ENCODE results near the gene DUSP23. TPM values are rescaled to one million over a fixed set of nuclear protein-coding genes. Genes with fewer than 3 reads are reported as not detected.

DUSP23 gene
- total RNA-seq, 1 experiment from 2014 or later, result 35.8 TPM

- ChIA-PET POLR2A (no interaction called here), RAD21 (ENCODE audit: low non-redundant PET in 1 of 2, low total read pairs in 2 of 2, uncharacterized antibody in 2 of 2, unreplicated experiment in 2 of 2) (no interaction called here), CTCF (no interaction called here)
- intact Hi-C loops (cut with micrococcal nuclease), result no loop called here
- H4K20me1 ChIP-seq (ENCODE audit: insufficient read depth), result no peaks in the 10 kb centered on the region
- no peak overlapping the region for H2AFZ ChIP-seq (ENCODE audit: low read depth, low read length, poor library complexity, severe bottlenecking)
- H3K4me3 ChIP-seq (replicated peaks in 1 of 2; ENCODE audit: low read depth in 1 of 2, low read length in 2 of 2), result no peak overlapping the region
- H3K9me3 ChIP-seq (ENCODE audit: control insufficient read depth in 1 of 2, insufficient read depth in 1 of 2, low read depth in 1 of 2, low read length in 2 of 2), result no peaks in the 10 kb centered on the region
- no TSS peak for BruUV-seq (replicated peaks)
- TF ChIP-seq YY1 (IDR thresholded peaks at IDR 0.05; ENCODE audit: extremely low read depth, insufficient replicate concordance, low read depth, low read length), result no peak
- TF ChIP-seq CEBPB (IDR thresholded peaks at IDR 0.05; ENCODE audit: low read depth), result no peak
- no peak for TF ChIP-seq POLR2A (IDR thresholded peaks at IDR 0.05; ENCODE audit: borderline replicate concordance, extremely low read depth, insufficient read depth, insufficient read length)
- no peak for TF ChIP-seq ATF3 (IDR thresholded peaks at IDR 0.05)
- TF ChIP-seq FOSL1 (IDR thresholded peaks at IDR 0.05; ENCODE audit: low read depth), result no peak
- no peak for TF ChIP-seq SIN3A (IDR thresholded peaks at IDR 0.05; ENCODE audit: low read depth)
- no peak for TF ChIP-seq TCF7L2 (IDR thresholded peaks at IDR 0.05; ENCODE audit: borderline replicate concordance, extremely low read depth, insufficient read depth, insufficient read length)
- TF ChIP-seq REST (IDR thresholded peaks at IDR 0.05; ENCODE audit: low read depth), result no peak
- no peak for TF ChIP-seq EZH2phosphoT487 (IDR thresholded peaks at IDR 0.05; ENCODE audit: borderline replicate concordance)
- ATAC-seq, result no peak
- H3K36me3 ChIP-seq (ENCODE audit: control insufficient read depth in 1 of 2, insufficient read depth in 2 of 2, low read length in 2 of 2), result no peaks in the 10 kb centered on the region
- no peak overlapping the region for H3K4me2 ChIP-seq (ENCODE audit: low read length)
- H3K4me1 ChIP-seq (ENCODE audit: control insufficient read depth in 1 of 2, insufficient read depth in 2 of 2, low read length in 2 of 2), result no peaks in the 10 kb centered on the region
- H3K79me2 ChIP-seq (ENCODE audit: insufficient read depth, low read length), result no peaks in the 10 kb centered on the region
- no peak for DNase-seq (ENCODE audit: low read depth, low spot score)
- H3K27ac ChIP-seq (ENCODE audit: low read depth, low read length), result no peak overlapping the region
- no peak overlapping the region for H3K9ac ChIP-seq (ENCODE audit: low read length)
- no peaks in the 10 kb centered on the region for H3K9me2 ChIP-seq (ENCODE audit: insufficient read depth)
- H3K27me3 ChIP-seq (ENCODE audit: insufficient read depth, low read length), result no peaks in the 10 kb centered on the region
Measured at GRCh38 chr1:159753386-159753785, 27.4 kb upstream of the DUSP23 start.
